Superior temporal gyrus (tissue), 1 donor: ENCODE results near the gene SECTM1.

Experiments
- DNase-seq: peaks from one replicate; pipeline ENCODE4 v3.0.0-alpha.2; 2016; ENCODE audit errors: extremely low spot score

SECTM1 gene

GRCh38 chr17:82328141-82328993 is 5.2 kb downstream of the SECTM1 start:
- DNase-seq = no peak

- DNase-seq = no peak
These were observed 5.8 kb downstream of the SECTM1 start for GRCh38 chr17:82327757-82328140.

GRCh38 chr17:82327289-82327688 is 6.3 kb downstream of the SECTM1 start:
- no peak for DNase-seq

GRCh38 chr17:82325286-82326180 is 8.0 kb downstream of the SECTM1 start:
- DNase-seq = no peak

GRCh38 chr17:82324566-82325285 is 8.8 kb downstream of the SECTM1 start:
- no peak for DNase-seq

GRCh38 chr17:82323514-82324234 is 9.9 kb downstream of the SECTM1 start:
- DNase-seq = no peak

GRCh38 chr17:82322526-82323453 is 10.8 kb downstream of the SECTM1 start:
- no peak for DNase-seq

- no peak for DNase-seq
These were observed 11.6 kb downstream of the SECTM1 start for GRCh38 chr17:82321947-82322466.

- DNase-seq = no peak
These were observed 12.3 kb downstream of the SECTM1 start for GRCh38 chr17:82320956-82321927.

GRCh38 chr17:82320140-82320840 is 13.3 kb downstream of the SECTM1 start:
- DNase-seq = no peak

GRCh38 chr17:82319619-82320062 is 13.9 kb downstream of the SECTM1 start:
- DNase-seq = no peak

GRCh38 chr17:82318772-82319606 is 14.6 kb downstream of the SECTM1 start:
- DNase-seq = no peak

GRCh38 chr17:82318169-82318498 is 15.4 kb downstream of the SECTM1 start:
- no peak for DNase-seq

- DNase-seq = no peak
These were observed 16.0 kb downstream of the SECTM1 start, which contains the start of gene CD7 for GRCh38 chr17:82317394-82318168. TSS of gene CD7 (minus strand) at chr17:82317608. CDS start at chr17:82317495, 113 bp downstream.

- no peak for DNase-seq
These were observed 16.7 kb downstream of the SECTM1 start for GRCh38 chr17:82316651-82317393.
